Activated T-helper 1 cell treated with Interleukin-2 at 50 U/mL for 16 hours (primary cell): ENCODE results near the gene ZNF385B.
"Not testable (repeated sequence)": the region's sequence is repeated elsewhere in the genome, so short reads cannot be mapped to it uniquely, and the experiment has no call there.

Experiments
- DNase-seq: peaks from one replicate; pipeline ENCODE4 v3.0.0-alpha.2; 2020; ENCODE audit warnings: low read depth

ZNF385B gene

DNA sequence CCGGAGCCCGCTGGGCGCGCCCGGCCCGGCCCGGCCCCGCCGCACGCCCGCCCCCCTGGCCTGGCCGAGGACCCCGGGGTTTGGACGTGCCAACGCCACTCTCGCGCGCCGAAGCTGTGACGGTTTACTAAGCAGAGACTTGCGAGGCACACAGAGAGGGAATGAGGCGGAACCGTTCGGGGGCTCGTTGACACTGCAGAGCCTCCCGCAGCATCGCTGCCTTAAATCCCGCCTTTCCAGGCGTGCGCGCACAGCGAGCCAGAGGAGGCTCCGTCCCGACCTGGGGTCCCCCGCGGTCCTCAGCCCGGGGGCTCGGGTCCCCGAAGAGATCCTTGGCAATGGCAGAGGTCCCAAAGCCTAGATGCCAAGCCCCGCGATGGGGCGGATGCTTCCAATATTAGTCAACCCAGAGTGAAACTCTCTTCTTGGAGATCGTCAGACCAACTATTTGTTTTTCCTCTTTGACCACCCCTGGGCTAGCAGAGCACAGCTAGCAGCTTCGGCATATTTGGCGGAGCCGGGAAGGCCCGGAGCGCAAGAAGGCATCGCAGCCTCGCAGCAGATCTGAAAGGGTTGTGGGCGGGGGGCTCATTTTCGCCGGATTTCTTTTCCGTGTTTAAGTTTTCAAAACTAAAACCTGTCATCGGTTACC lies at the start of gene ZNF385B:
ZNF385B (minus strand) TSS at position 197 of the 652 bp plus-strand sequence.
- DNase-seq = no peak

DNA sequence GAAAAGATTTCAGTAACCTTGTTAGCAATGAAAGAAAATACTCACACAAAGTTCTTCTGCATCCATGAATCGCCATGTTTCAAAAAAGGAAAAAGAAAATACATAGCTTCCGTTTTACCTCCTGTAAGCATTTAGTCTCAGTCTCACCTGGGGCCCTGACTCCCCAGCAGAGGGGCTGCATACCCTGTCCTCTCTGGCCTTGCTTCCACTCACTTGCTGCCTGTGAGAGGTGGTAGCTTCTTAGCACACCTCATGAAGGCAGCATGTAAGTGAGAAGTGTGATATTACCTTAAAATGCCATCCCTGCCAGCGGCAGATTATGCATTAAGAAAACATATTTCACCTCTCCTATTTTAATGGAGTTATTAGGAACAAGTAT lies 49.3 kb upstream of the ZNF385B start:
- no peak for DNase-seq

DNA sequence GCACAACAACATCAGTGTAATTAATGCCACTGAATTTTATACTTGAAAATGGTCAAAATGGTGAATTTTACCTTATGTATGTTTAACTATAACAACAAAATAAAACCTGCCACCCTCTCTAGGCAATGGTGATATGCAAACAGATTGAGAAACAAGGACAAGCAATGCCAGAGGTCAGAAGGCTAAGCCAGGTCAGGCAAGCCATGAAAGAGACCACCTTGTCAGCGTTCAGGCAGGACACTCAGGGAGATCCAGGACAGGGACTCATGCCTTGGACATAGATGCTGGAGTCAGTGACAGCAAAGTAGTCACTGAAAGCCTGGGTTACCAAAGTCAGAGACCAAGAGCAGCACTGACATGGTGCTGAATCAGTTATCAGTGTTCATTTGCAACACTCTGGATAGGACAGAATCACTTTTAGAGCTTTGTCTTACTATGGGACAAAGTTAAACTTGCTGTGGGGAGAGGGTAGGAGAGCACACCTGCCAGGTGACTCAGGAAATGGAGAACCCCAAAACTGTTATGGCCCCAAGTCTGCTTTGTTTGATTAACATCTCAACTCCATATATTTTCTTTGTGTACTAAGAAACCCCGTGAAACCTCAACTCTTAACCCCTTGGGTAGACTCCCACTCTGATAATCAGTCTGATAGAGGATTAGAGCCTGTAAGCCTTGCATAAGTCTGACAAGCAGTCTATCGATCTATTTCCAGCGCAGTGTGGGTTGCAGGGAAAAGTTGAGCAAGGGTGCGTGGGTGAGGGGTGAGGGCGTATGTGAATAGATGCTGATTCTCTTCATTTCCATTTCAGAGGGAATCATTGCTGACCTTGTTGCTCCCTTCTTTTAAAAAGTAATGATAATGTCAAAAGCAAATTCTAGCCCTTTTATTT lies 48.7 kb upstream of the ZNF385B start:
- no peak for DNase-seq

DNA sequence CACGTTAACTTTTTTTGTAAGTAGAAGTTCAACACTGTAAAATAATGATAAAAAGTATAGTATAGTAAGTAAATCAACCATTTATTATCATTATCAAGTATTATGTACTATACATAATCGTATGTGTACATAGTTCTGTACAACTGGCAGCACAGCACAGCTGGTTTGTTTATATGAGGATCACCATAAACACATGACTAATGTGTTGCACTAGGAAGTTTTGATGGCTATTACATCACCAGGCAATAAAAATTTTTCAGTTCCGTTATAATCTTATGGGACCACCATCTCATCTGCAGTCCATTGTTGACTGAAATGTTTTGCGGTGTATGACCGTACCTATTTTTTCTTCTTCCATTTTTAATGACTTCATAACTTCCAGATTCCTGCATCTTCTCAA lies 39.2 kb upstream of the ZNF385B start:
- DNase-seq = no peak

DNA sequence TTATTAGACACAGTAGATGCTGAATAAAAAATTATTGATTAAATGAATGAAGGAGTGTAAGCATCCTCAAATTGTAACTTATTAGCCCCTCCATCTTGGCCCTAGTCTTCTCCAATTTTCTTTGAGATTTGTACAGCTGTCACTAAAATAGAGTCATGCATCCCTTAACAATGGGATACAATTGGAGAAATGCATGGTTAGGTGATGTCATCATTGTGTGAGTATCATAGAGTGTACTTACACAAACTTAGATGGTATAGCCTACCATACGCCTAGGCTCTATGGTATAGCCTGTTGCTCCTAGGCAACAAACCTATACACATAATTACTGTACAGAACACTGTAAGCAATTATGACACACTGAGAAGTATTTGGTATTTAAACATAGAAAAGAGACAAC lies 38.3 kb upstream of the ZNF385B start:
- DNase-seq = no peak

DNA sequence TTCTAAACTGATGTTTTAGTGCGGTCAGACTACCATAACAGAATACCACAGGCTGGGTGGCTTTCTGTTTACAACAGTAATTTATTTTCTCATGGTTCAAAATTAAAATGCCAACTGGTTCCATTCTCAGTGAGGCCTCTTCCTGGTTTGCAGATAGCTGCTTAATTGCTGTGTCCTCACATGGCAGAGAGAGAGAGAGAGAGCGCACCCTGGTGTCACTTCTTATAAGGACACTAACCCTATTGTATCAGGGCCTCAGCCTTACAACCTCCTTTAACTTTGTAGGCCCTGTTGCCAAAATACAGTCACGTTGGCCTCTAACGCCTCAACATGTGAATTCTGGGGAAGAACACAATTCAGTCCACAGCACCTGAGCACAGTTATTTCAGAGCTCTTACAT lies 37.5 kb upstream of the ZNF385B start:
- DNase-seq = no peak

DNA sequence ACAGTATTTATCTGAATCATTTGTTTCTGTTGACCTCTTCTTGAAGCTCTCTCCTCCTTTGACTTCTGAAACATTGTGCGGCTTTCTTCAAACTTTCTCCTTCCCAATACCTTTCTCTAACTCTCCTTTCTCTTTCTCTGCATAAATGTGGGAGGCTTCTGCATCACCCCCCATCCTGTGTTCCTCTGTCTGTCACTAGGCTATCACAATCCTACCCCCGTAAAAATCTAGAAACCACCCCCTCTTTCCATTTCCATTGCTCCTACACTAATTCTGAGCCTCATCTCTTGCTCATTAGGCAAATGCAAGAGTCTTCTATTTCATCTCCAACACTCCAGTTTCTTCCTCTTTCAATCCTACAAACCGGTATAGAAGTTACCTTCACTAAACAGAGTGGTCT lies 32.2 kb upstream of the ZNF385B start:
- no peak for DNase-seq

DNA sequence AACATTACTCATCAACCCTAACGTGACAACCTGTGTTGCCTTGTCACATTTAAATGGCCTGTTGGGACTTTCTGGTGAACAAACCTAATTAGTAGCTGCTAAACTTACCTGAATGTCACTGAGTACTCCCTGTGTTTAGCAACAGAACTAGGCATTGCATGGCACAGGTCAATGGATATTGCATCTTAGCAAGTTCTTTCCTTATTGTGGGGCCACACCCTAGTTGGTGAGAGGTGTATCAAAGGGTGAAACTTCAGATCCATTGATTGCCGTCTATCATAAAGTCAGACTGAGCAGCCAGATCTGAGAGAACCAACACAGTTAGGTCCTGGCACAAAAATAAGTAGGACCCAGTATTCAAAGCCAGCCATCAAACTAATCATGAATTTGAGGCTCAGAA lies 29.8 kb upstream of the ZNF385B start:
- DNase-seq = no peak

DNA sequence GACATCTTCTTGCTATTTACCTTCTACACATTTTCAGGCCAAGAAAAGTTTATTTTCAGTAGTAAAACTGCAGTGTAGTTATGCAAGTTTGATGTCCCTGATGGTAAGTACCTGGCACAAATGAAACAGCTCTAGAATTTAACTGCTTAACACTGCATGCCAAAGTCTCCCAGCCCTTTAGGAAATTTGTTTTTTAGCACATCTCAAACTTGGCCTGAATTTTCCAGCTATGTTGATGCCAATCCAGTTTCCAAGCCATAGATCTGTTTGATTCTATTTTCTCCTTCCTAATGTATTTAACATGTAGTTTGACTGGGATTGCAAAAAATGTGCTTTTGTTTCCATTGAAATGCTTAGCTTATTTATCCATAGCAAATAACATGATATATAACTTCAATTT lies 29.3 kb upstream of the ZNF385B start:
- no peak for DNase-seq

DNA sequence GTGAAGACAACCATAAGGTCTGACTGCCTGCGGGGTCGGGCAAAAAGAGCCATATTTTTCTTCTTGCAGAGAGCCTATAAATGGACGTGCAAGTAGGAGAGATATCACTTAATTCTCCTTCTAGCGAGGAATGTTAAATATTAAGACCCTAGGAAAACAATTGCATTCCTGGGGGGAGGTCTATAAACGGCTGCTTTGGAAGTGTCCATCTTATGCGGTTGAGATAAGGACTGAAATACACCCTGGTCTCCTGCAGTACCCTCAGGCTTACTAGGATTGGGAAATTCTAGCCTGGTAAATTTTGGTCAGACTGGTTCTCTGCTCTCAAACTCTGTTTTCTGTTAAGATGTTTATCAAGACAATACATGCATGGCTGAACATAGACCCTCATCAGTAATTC lies 27.2 kb upstream of the ZNF385B start:
- DNase-seq = not testable (repeated sequence)

DNA sequence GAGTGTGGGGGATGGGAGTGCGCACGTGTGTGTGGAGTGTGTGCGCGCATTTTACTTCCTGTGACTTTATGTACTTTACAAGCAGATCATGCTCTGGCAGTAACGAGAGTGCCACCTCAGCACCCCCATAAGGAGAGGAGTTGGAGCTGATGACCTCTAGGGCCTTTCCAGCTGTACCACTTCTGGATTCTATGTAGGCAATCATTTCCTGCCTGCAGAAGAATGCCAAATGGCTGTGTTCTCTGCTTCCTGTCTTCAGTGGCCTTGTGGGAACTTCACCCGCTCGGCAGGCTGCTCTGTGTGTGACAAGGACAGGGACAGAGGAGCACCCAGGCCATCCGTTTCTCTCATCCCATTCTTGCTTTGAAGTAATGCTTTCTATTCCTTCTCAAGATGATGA lies 22.8 kb upstream of the ZNF385B start:
- DNase-seq = no peak

DNA sequence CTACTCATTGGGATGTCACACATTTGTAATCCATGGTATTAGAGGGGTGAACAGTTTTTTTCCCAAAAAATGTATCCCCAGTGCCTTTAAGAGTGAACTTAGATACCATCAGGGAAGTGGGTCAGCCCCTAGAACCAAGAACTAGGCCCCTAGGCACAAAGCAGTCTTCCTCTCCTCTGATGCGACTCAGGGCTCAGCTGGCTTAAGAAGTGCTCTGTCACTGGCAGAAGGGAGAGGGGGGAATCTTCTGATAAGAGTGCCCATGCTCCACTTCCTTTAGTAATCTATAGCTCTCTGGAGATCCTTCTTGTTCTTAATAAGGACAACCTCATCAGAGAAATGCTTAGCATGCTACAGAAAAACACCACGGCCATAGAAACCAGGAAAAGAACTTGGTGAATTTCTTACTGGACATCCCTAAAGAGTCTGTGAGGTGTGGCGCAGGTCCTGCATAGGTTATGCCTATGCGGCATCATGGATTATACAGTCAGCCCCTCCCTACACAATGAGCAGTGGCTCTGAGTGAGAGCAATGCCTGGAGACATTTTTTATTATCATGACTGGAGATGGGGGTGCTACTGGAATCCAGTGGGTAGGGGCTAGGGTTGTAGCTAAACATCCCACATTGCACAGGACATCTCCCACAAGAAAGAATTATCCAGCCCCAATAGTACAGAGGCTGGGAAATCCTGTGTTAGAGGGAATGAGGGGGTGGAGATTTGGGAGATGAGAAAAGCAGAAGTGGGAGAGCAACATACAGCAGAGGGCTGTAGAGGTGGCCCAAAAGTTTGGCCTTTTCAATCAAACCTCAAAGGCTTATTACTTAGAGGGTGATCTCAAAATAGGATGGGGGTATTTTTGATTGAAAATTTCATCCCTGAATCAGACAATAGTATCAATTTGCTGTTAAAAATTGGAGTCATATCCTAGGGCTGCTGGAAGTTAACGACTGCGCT lies 21.7 kb upstream of the ZNF385B start:
- DNase-seq = no peak

DNA sequence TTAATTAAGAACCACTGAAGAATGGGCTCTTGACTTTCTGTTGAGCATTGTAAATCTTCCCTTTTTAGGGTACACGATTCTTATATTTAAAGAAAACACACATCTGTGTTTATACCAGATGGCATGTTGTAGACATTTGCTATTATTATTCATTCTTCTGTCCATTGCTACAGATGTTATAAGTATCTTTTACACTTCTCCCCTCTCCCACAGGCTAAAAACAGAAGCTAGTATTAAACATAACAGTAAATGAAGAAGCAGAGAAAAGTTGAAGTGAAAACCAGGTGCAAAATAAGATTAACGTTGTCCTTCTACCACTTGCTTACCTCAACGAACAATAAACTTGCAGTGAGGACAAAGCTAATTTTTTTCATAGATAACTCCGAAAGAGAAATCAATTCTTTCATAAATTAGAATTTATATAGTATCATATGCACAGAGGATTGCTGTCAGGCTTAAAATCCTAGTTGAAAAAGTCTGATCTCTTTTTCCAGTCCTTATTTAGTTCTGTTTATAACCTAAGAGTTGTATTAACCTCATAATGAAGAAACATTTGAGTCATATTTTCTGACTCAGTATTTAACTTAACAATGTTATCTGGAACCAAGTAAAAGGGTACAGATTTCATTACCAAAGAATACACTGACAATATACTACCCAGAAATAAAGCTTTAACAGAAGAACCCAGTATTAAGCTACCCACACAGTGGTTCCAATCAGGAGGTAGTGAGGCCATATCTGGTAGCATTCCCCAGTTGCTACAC lies 16.4 kb upstream of the ZNF385B start:
- no peak for DNase-seq

DNA sequence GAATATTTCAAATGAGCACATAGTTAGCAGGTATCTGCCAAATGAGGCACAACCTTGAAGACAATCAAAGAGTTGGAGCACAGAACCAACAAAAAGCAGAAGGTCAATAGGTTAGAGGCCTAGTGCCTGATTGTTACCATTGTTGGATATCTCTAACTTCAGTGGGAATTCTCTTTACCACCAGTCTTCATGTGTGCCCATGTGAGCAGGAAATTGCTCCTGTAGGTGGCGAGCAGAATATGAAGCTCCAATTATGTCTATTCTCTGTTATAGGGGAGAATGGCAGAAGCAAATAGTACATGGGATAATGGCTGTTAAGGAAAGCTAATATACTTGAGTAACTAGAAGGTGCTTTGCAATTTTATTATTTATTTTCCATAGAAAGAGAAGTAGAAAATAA lies 14.9 kb upstream of the ZNF385B start:
- DNase-seq = no peak

DNA sequence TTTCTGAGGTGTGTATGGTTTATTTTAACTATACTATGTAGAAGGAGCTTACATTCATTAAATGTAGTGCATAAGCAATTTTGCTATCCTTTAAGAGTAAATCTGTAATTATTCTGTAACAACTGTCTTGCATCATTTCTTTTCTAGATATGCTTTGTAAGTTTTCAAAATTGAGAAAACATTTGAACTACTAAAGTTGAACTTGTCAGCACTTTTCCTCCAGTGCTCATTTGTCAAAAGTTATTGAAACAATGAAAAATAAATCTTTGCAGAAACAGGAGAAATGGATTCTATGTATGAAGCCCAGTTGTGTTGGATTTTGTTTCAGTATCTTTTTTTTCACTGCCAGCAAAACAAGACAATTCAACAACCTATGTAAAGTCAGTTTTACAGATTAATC lies 14.5 kb upstream of the ZNF385B start:
- DNase-seq = no peak

DNA sequence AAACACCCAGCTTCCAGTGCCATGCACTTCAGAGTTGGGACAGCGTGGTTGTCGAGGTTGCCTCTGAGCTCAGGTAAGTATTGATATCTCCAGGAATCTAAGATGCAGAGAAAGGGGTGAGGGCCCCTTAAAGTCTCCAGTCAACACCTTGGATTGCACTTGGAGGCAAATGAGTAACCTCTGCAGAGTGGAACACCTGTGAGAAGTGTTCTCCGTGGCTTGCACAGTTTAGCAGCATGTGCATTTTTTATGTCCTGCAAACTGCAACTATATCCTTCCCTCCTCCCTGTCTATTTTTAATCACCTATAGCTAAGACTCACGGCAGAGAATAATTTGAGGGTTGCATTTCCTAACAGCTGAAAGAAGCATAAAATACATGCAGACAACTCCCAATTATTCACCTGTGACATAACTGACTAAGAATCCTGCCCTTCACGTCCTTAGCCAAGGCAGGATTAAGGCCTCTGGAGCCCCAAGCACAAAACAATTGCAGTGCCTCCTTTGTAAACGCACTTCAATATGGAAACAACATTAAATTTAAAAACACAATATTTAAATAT lies 1.6 kb upstream of the ZNF385B start:
- DNase-seq = no peak

DNA sequence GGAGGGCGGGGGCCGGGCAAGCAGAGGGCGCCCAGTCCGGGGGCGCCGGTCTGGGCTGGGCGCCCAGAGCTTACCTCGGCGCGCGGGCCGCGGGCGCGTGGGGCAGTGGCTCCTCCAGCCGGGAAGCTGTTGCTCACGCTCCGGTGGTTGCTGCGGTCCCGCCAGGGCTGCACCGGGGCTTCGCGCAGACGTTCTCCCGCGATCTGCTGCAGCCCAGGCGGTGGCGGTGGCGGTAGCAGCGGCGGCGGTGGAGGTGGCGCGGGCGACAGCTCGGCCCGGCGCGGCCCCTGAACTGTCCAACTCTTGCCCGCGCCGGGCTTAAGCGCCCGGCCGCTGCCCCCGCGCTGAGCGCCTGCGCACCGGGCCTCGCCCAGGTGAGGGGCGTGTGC lies 391 bp downstream of the ZNF385B start:
- DNase-seq = no peak

DNA sequence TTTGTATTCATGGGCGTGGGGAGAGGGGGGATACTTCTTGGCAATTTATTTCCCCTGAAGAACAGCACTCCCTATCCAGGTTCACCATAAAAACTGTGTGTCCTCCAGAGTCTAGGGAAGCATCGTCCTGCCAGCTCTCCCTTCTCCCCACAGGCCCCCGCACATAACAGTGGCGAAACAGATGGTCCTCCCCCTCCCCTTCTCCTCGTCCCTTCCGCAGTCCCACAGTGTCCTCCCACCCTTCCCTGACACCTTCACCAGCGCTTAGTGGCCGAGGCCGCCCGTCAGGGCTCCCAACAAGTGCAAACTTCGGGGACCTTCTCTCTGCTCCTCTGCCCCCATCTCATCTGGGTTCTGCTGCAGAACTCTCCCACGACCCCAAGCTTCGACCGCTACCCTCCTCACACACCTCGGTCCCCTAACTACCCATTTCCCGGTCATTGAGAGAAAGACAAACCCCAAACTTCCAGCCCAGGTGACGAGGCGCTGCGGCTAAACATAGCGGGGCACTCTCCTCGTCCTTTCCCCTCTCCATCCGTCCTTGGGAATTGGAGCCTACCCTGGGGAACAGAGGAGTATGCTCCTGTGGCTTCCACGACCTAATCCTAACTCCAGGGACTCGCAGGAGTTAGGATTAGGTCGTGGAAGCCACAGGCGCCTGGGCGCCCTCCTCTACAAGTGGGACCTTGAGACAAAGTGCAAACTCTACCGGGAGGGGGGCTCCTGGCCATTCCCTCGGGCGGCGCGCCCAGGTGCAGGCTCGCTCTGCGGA lies 971 bp downstream of the ZNF385B start:
- no peak for DNase-seq

DNA sequence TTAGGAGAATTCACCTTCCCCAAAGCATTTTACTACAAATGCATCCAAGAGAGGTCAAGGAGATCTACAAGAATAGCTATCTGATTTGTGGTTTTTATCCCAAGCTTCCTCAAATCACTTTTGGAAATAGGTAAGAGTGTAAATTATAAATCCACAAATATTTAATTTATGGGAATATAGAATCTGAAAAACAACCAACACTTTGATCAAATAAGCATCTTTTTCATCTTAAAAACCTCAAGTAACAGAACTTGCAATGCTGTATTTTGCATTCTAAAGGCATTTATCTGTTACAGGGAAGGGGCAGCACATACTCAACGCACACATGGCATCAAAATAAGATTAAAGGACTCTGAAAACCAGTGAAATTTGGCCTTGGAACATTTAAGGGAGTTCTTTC lies 1.9 kb downstream of the ZNF385B start:
- no peak for DNase-seq

DNA sequence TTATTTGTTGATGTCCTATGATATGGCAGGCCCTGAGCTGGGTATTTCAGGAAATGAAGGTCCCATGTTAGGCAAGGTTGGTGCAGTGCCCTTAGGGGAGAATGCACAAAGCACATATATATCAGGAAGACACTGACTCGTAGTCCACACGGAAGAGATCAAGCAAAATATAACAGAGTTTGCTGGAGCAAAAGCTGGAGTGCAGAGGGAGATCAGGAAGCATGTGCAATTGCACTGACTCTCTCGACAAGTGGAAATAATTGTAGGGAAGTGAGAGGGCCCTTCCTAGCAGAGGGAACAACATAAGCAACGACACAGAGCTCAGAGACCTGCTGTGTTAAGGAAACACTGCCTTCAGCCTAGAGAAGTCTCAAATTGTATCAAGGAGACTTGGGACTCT lies 4.2 kb downstream of the ZNF385B start:
- DNase-seq = no peak

DNA sequence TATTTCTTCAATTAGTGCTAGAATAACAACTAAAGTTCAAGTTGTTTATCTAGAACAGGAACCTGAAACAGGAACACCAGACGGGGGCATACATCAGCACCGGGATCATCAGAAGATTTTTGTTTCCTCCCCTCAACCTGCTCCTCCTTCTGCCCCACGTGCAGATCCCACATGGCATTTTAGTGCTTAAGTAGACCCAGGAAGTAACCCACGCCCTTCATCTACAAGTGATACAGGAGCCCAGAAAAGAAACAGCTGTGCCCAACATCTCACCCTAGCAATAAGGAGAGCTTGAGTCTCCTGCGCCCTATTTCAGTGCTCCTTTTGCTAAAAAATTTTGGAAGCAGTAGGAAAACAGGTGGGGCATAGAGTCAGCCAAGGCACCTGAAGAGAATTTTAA lies 5.2 kb downstream of the ZNF385B start:
- DNase-seq = no peak
